Panc1 (cell line): ENCODE data around the gene HNRNPUL1.

ENCODE experiments used
- CTCF ChIP-seq: fragments of 450-650 bp; IDR thresholded peaks from 2 replicates; pipeline ENCODE4 v1.5.1; 2017; ENCODE audit warnings: mild to moderate bottlenecking
- POLR2AphosphoS5 ChIP-seq: IDR thresholded peaks from 2 replicates; pipeline ENCODE4 v1.6.1; 2012; ENCODE audit warnings: mild to moderate bottlenecking, low read depth, low read length, moderate library complexity
- SIN3A ChIP-seq: IDR thresholded peaks from 2 replicates; pipeline ENCODE4 v1.6.1; 2012; ENCODE audit warnings: low read depth, mild to moderate bottlenecking, low read length, moderate library complexity, borderline replicate concordance; ENCODE audit not compliant: insufficient read depth
- TF ChIP-seq, protein P1 (sequence below), 2 experiments: IDR thresholded peaks; 2 replicates each; pipeline ENCODE4 v1.6.1; 2011 to 2012; ENCODE audit warnings: low read depth in 2 of 2, control low read depth in 1 of 2, low read length in 1 of 2, mild to moderate bottlenecking in 1 of 2, moderate library complexity in 1 of 2; ENCODE audit not compliant: insufficient read depth in 1 of 2

GRCh38 chr19:41295499-41295898 lies 31.3 kb downstream of the HNRNPUL1 start:
- TF ChIP-seq, protein P1, sequence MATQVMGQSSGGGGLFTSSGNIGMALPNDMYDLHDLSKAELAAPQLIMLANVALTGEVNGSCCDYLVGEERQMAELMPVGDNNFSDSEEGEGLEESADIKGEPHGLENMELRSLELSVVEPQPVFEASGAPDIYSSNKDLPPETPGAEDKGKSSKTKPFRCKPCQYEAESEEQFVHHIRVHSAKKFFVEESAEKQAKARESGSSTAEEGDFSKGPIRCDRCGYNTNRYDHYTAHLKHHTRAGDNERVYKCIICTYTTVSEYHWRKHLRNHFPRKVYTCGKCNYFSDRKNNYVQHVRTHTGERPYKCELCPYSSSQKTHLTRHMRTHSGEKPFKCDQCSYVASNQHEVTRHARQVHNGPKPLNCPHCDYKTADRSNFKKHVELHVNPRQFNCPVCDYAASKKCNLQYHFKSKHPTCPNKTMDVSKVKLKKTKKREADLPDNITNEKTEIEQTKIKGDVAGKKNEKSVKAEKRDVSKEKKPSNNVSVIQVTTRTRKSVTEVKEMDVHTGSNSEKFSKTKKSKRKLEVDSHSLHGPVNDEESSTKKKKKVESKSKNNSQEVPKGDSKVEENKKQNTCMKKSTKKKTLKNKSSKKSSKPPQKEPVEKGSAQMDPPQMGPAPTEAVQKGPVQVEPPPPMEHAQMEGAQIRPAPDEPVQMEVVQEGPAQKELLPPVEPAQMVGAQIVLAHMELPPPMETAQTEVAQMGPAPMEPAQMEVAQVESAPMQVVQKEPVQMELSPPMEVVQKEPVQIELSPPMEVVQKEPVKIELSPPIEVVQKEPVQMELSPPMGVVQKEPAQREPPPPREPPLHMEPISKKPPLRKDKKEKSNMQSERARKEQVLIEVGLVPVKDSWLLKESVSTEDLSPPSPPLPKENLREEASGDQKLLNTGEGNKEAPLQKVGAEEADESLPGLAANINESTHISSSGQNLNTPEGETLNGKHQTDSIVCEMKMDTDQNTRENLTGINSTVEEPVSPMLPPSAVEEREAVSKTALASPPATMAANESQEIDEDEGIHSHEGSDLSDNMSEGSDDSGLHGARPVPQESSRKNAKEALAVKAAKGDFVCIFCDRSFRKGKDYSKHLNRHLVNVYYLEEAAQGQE (IDR thresholded peaks at IDR 0.05; ENCODE audit: insufficient read depth in 1 of 2, low read depth in 2 of 2, low read length in 1 of 2) = no peak
- no peak for TF ChIP-seq CTCF
- no peak for TF ChIP-seq POLR2AphosphoS5
- no peak for TF ChIP-seq SIN3A
